ENCODE data around the gene RNF151.
A peak's percentile ranks its signal among the peaks of the same experiment; 100 is the strongest.

Gene RNF151

GRCh38 chr16:1973461-1974156 lies 7.0 kb downstream of the RNF151 start:
- Mint-ChIP-seq H3K27me3 (peaks cover 13 to 14% of the 10 kb centered on the region in 2 donors), H3K27ac (no peak overlapping the region), H3K9me3 (no peaks in the 10 kb centered on the region), H3K36me3 (peaks cover 47 to 63% of the 10 kb centered on the region in 2 donors), H3K4me3 (peak overlapping the region; percentile 29 to 100), H3K4me1 (peaks cover 24 to 39% of the 10 kb centered on the region in 2 donors)
- DNase-seq = no peak
- no peak for ATAC-seq (replicated peaks)

GRCh38 chr16:1974157-1975070 lies 7.8 kb downstream of the RNF151 start:
- peaks cover 51 to 68% of the 10 kb centered on the region in 2 donors for H3K36me3 Mint-ChIP-seq
- peak overlapping the region in 1 of 2 donors; percentile 39 for H3K4me3 Mint-ChIP-seq
- peaks cover 26 to 42% of the 10 kb centered on the region in 2 donors for H3K4me1 Mint-ChIP-seq
- H3K9me3 Mint-ChIP-seq = no peaks in the 10 kb centered on the region
- DNase-seq (no peak), ATAC-seq (replicated peaks) (no peak)
- H3K27me3 Mint-ChIP-seq = peaks cover 16% of the 10 kb centered on the region in 2 donors
- H3K27ac Mint-ChIP-seq = peak overlapping the region; percentile 25

GRCh38 chr16:1975432-1976215 lies 9.0 kb downstream of the RNF151 start:
- Mint-ChIP-seq H3K27ac (peak overlapping the region; percentile 62), H3K36me3 (peaks cover 54 to 71% of the 10 kb centered on the region in 2 donors), H3K27me3 (peaks cover 18 to 24% of the 10 kb centered on the region in 2 donors), H3K4me3 (no peak overlapping the region), H3K9me3 (no peaks in the 10 kb centered on the region), H3K4me1 (peaks cover 28 to 48% of the 10 kb centered on the region in 2 donors)
- no peak for ATAC-seq (replicated peaks)
- no peak for DNase-seq

- H3K9me3 Mint-ChIP-seq = no peaks in the 10 kb centered on the region
- H3K27ac Mint-ChIP-seq = peak overlapping the region; percentile 62
- no peak overlapping the region for H3K4me3 Mint-ChIP-seq
- peaks cover 22 to 29% of the 10 kb centered on the region in 2 donors for H3K27me3 Mint-ChIP-seq
- peaks cover 53 to 67% of the 10 kb centered on the region in 2 donors for H3K36me3 Mint-ChIP-seq
- H3K4me1 Mint-ChIP-seq = peaks cover 27 to 48% of the 10 kb centered on the region in 2 donors
- no peak for ATAC-seq (replicated peaks)
- no peak for DNase-seq
These were observed 9.5 kb downstream of the RNF151 start for GRCh38 chr16:1976216-1976520.

GRCh38 chr16:1976951-1977874 lies 10.6 kb downstream of the RNF151 start:
- H3K27me3 Mint-ChIP-seq = peaks cover 28 to 35% of the 10 kb centered on the region in 2 donors
- no peak for ATAC-seq (replicated peaks)
- no peaks in the 10 kb centered on the region for H3K9me3 Mint-ChIP-seq
- no peak for DNase-seq
- H3K36me3 Mint-ChIP-seq = peaks cover 45 to 58% of the 10 kb centered on the region in 2 donors
- H3K4me1 Mint-ChIP-seq = peaks cover 28 to 47% of the 10 kb centered on the region in 2 donors
- H3K27ac Mint-ChIP-seq = no peak overlapping the region
- H3K4me3 Mint-ChIP-seq = peak overlapping the region in 1 of 2 donors; percentile 59

- H3K36me3 Mint-ChIP-seq = peaks cover 44 to 55% of the 10 kb centered on the region in 2 donors
- H3K9me3 Mint-ChIP-seq = no peaks in the 10 kb centered on the region
- ATAC-seq (replicated peaks) (no peak), DNase-seq (no peak)
- H3K27ac Mint-ChIP-seq = no peak overlapping the region
- H3K4me3 Mint-ChIP-seq = no peak overlapping the region
- H3K27me3 Mint-ChIP-seq = peaks cover 32 to 42% of the 10 kb centered on the region in 2 donors
- peaks cover 29 to 49% of the 10 kb centered on the region in 2 donors for H3K4me1 Mint-ChIP-seq
These were observed 11.2 kb downstream of the RNF151 start for GRCh38 chr16:1977875-1978268.

GRCh38 chr16:1978476-1979120 lies 11.9 kb downstream of the RNF151 start:
- ATAC-seq (replicated peaks) (no peak), DNase-seq (no peak)
- H3K27me3 Mint-ChIP-seq = peaks cover 35 to 45% of the 10 kb centered on the region in 2 donors
- no peaks in the 10 kb centered on the region for H3K9me3 Mint-ChIP-seq
- peaks cover 38 to 48% of the 10 kb centered on the region in 2 donors for H3K36me3 Mint-ChIP-seq
- peaks cover 28 to 49% of the 10 kb centered on the region in 2 donors for H3K4me1 Mint-ChIP-seq
- no peak overlapping the region for H3K27ac Mint-ChIP-seq
- H3K4me3 Mint-ChIP-seq = no peak overlapping the region

- DNase-seq (no peak), ATAC-seq (replicated peaks) (no peak)
- no peak overlapping the region for H3K27ac Mint-ChIP-seq
- H3K27me3 Mint-ChIP-seq = peaks cover 35 to 45% of the 10 kb centered on the region in 2 donors
- no peaks in the 10 kb centered on the region for H3K9me3 Mint-ChIP-seq
- peaks cover 35 to 43% of the 10 kb centered on the region in 2 donors for H3K36me3 Mint-ChIP-seq
- peaks cover 28 to 49% of the 10 kb centered on the region in 2 donors for H3K4me1 Mint-ChIP-seq
- H3K4me3 Mint-ChIP-seq = peak overlapping the region in 1 of 2 donors; percentile 19
These were observed 12.8 kb downstream of the RNF151 start for GRCh38 chr16:1979271-1980029.

GRCh38 chr16:1980030-1980769 lies 13.5 kb downstream of the RNF151 start:
- Mint-ChIP-seq H3K9me3 (no peaks in the 10 kb centered on the region), H3K4me1 (peaks cover 30 to 53% of the 10 kb centered on the region in 2 donors), H3K27me3 (peaks cover 35 to 41% of the 10 kb centered on the region in 2 donors), H3K27ac (no peak overlapping the region), H3K4me3 (no peak overlapping the region), H3K36me3 (peaks cover 30 to 35% of the 10 kb centered on the region in 2 donors)
- no peak for ATAC-seq (replicated peaks)
- DNase-seq = no peak

- H3K4me1 Mint-ChIP-seq = peaks cover 35 to 58% of the 10 kb centered on the region in 2 donors
- H3K9me3 Mint-ChIP-seq = no peaks in the 10 kb centered on the region
- H3K27ac Mint-ChIP-seq = no peak overlapping the region
- no peak overlapping the region for H3K4me3 Mint-ChIP-seq
- H3K36me3 Mint-ChIP-seq = peaks cover 29 to 34% of the 10 kb centered on the region in 2 donors
- DNase-seq = no peak
- ATAC-seq (replicated peaks) = no peak
- H3K27me3 Mint-ChIP-seq = peaks cover 35 to 41% of the 10 kb centered on the region in 2 donors
These were observed 14.1 kb downstream of the RNF151 start for GRCh38 chr16:1980770-1981087.

- ATAC-seq (replicated peaks) (peak in 1 of 2 donors; percentile 25), DNase-seq (no peak)
- Mint-ChIP-seq H3K9me3 (no peaks in the 10 kb centered on the region), H3K36me3 (peaks cover 25 to 34% of the 10 kb centered on the region in 2 donors), H3K4me3 (peak within 1 kb of the TSS in 1 of 2 donors; percentile 13), H3K27ac (peak within 1 kb of the TSS; percentile 59), H3K27me3 (peaks cover 30 to 41% of the 10 kb centered on the region in 2 donors), H3K4me1 (peaks cover 39 to 65% of the 10 kb centered on the region in 2 donors)
These were observed 14.8 kb downstream of the RNF151 start, which contains the start of gene NOXO1 for GRCh38 chr16:1981398-1981836. NOXO1 (minus strand) TSS chr16:1981469; CDS start chr16:1981179, 290 bp downstream.

Data from stimulated activated naive B cell treated with anti-CD40 and anti-IgM and Interleukin-4, amounts not matched to agents 10 μg/mL and 1 μg/mL and 100 μg/mL, for 72 hours (primary cell).